Osteoblast (primary cell): ENCODE data around the gene NAT14. TPM values are rescaled to one million over a fixed set of nuclear protein-coding genes. Genes with fewer than 3 reads are reported as not detected.

Experiments
- DNase-seq: peaks from one replicate; pipeline ENCODE4 v3.0.0; 2011; ENCODE audit warnings: low spot score, mixed read lengths; ENCODE audit not compliant: insufficient read length; ENCODE audit errors: missing footprints
- H2AFZ ChIP-seq: 2 replicates; pipeline ENCODE4 v1.6.0; 2011; ENCODE audit warnings: mild to moderate bottlenecking, low read length
- H3K27ac ChIP-seq: 2 replicates; pipeline ENCODE4 v1.5.1; 2011; ENCODE audit warnings: mild to moderate bottlenecking, low read depth, low read length, moderate library complexity
- H3K27me3 ChIP-seq: 2 replicates; pipeline ENCODE4 v1.6.0; 2012; ENCODE audit warnings: mild to moderate bottlenecking, control low read depth, inconsistent platforms, low read length, moderate library complexity; ENCODE audit not compliant: insufficient read depth
- H3K36me3 ChIP-seq: 2 replicates; pipeline ENCODE4 v1.5.1; 2011; ENCODE audit warnings: mild to moderate bottlenecking, low read length, control low read depth, moderate library complexity; ENCODE audit not compliant: insufficient read depth
- H3K4me1 ChIP-seq: 2 replicates; pipeline ENCODE4 v1.5.1; 2011; ENCODE audit warnings: mild to moderate bottlenecking, low read length, control low read depth, moderate library complexity; ENCODE audit not compliant: insufficient read depth
- H3K4me2 ChIP-seq: 2 replicates; pipeline ENCODE4 v1.6.0; 2011; ENCODE audit warnings: mild to moderate bottlenecking, low read length; ENCODE audit not compliant: insufficient read depth
- H3K4me3 ChIP-seq: fragments of 200-600 bp; sonication (generic); 3 replicates; pipeline ENCODE4 v1.5.1; 2012; ENCODE audit warnings: mild to moderate bottlenecking, low read length, inconsistent platforms; ENCODE audit not compliant: insufficient read depth
- H3K79me2 ChIP-seq: 2 replicates; pipeline ENCODE4 v1.6.0; 2012; ENCODE audit warnings: mild to moderate bottlenecking, low read length, control low read depth, inconsistent platforms; ENCODE audit not compliant: insufficient read depth
- H3K9me3 ChIP-seq: 2 replicates; pipeline ENCODE4 v1.5.1; 2011; ENCODE audit warnings: low read depth, low read length, control low read depth
- H4K20me1 ChIP-seq: 2 replicates; pipeline ENCODE4 v1.6.0; 2012; ENCODE audit warnings: mild to moderate bottlenecking, low read length, control low read depth; ENCODE audit not compliant: insufficient read depth
- CTCF ChIP-seq: IDR thresholded peaks from 2 replicates; pipeline ENCODE4 v1.5.1; 2011; ENCODE audit warnings: mild to moderate bottlenecking, low read depth, low read length, moderate library complexity; ENCODE audit errors: extremely low read depth
- total RNA-seq: library from RNA; depleted of rRNA; stranded (reverse); fragments of >200 nt; gene quantifications from 2 replicates; pipeline ENCODE4 v1.2.3, GENCODE V29; 2012

NAT14 gene
- total RNA-seq, 1 donor = 11.2 TPM

- Histone ChIP-seq H3K79me2 (peaks cover 6% of the 10 kb centered on the region), H3K4me2 (no peak overlapping the region), H3K27me3 (peaks cover 22% of the 10 kb centered on the region), H3K9me3 (no peaks in the 10 kb centered on the region), H2AFZ (no peak overlapping the region), H3K27ac (no peak overlapping the region), H3K4me3 (no peak overlapping the region), H3K4me1 (peaks cover 1% of the 10 kb centered on the region), H4K20me1 (peaks cover 36% of the 10 kb centered on the region), H3K36me3 (no peaks in the 10 kb centered on the region)
- TF ChIP-seq CTCF = peak; percentile 74
- peak; percentile 98 for DNase-seq
Measured at GRCh38 chr19:55454787-55455243, 30.2 kb upstream of the NAT14 start.

- H3K4me2 ChIP-seq = no peak overlapping the region
- no peak overlapping the region for H2AFZ ChIP-seq
- peaks cover 36% of the 10 kb centered on the region for H4K20me1 ChIP-seq
- H3K27me3 ChIP-seq = peaks cover 15% of the 10 kb centered on the region
- H3K4me1 ChIP-seq = peaks cover 10% of the 10 kb centered on the region
- no peaks in the 10 kb centered on the region for H3K36me3 ChIP-seq
- TF ChIP-seq CTCF = no peak
- no peaks in the 10 kb centered on the region for H3K9me3 ChIP-seq
- H3K4me3 ChIP-seq = no peak overlapping the region
- H3K27ac ChIP-seq = no peak overlapping the region
- peaks cover 7% of the 10 kb centered on the region for H3K79me2 ChIP-seq
- no peak for DNase-seq
Measured at GRCh38 chr19:55455576-55456235, 29.3 kb upstream of the NAT14 start.

- Histone ChIP-seq H2AFZ (no peak overlapping the region), H3K4me1 (peaks cover 12% of the 10 kb centered on the region), H3K27ac (no peak overlapping the region)
Measured at GRCh38 chr19:55456347-55456746, 28.6 kb upstream of the NAT14 start.

More at GRCh38 chr19:55456347-55456746, 28.6 kb upstream of the NAT14 start:
- Histone ChIP-seq H3K36me3 (no peaks in the 10 kb centered on the region), H3K79me2 (peaks cover 10% of the 10 kb centered on the region), H3K4me3 (no peak overlapping the region), H3K4me2 (no peak overlapping the region), H3K27me3 (peaks cover 12% of the 10 kb centered on the region), H4K20me1 (peaks cover 36% of the 10 kb centered on the region), H3K9me3 (no peaks in the 10 kb centered on the region)
- no peak for TF ChIP-seq CTCF
- no peak for DNase-seq
